Hindlimb muscle (tissue), 1 donor: ENCODE measurements around the gene BPNT1. TPM values are rescaled to one million over a fixed set of nuclear protein-coding genes. Genes with fewer than 3 reads are reported as not detected.
"Not testable (repeated sequence)": the region's sequence is repeated elsewhere in the genome, so short reads cannot be mapped to it uniquely, and the experiment has no call there.

ENCODE experiments used
- DNase-seq: peaks from one replicate; pipeline ENCODE4 v3.0.0-alpha.2; 2013
- polyA plus RNA-seq: library from polyadenylated mRNA; unstranded; fragments of 120-200 nt; gene quantifications from one replicate; pipeline ENCODE4 v1.2.1, GENCODE V29; 2013; ENCODE audit not compliant: insufficient read length

Gene BPNT1
- polyA plus RNA-seq, 1 donor = 23.1 TPM

- DNase-seq = no peak
Measured at GRCh38 chr1:220076861-220077762, 12.5 kb downstream of the BPNT1 start.

- no peak for DNase-seq
Measured at GRCh38 chr1:220067269-220068204, 22.1 kb downstream of the BPNT1 start.

- DNase-seq = no peak
Measured at GRCh38 chr1:220062629-220063028, 27.0 kb downstream of the BPNT1 start.

- no peak for DNase-seq
Measured at GRCh38 chr1:220060876-220061275, 28.7 kb downstream of the BPNT1 start.

GRCh38 chr1:220056374-220056773, 33.2 kb downstream of the BPNT1 start:
- no peak for DNase-seq

- DNase-seq = peak; percentile 98
Measured at GRCh38 chr1:220046052-220046930, 43.3 kb downstream of the BPNT1 start, which contains the start of gene EPRS1. EPRS1 (minus strand) TSS chr1:220046505; CDS start chr1:220046388, 117 bp downstream.

GRCh38 chr1:220045356-220046051, 44.1 kb downstream of the BPNT1 start:
- DNase-seq = no peak

GRCh38 chr1:220044678-220045355, 44.8 kb downstream of the BPNT1 start:
- DNase-seq = no peak

- no peak for DNase-seq
Measured at GRCh38 chr1:220043646-220044045, 45.9 kb downstream of the BPNT1 start.

- no peak for DNase-seq
Measured at GRCh38 chr1:220040028-220040596, 49.5 kb downstream of the BPNT1 start.

- no peak for DNase-seq
Measured at GRCh38 chr1:220038640-220039039, 50.9 kb downstream of the BPNT1 start.

- not testable (repeated sequence) for DNase-seq
Measured at GRCh38 chr1:220037810-220038209, 51.8 kb downstream of the BPNT1 start.

GRCh38 chr1:220032911-220033310, 56.7 kb downstream of the BPNT1 start:
- no peak for DNase-seq

GRCh38 chr1:220031287-220031686, 58.3 kb downstream of the BPNT1 start:
- DNase-seq = no peak

GRCh38 chr1:220028346-220028895, 61.2 kb downstream of the BPNT1 start:
- no peak for DNase-seq

- DNase-seq = no peak
Measured at GRCh38 chr1:220019071-220019470, 70.5 kb downstream of the BPNT1 start.

- DNase-seq = no peak
Measured at GRCh38 chr1:220013497-220013896, 76.1 kb downstream of the BPNT1 start.

- DNase-seq = peak; percentile 44
Measured at GRCh38 chr1:220012259-220012658, 77.3 kb downstream of the BPNT1 start.

- DNase-seq = no peak
Measured at GRCh38 chr1:220011620-220012019, 78.0 kb downstream of the BPNT1 start.
